D341Med (cell line): ENCODE data around the gene RFX3.

Experiments
- DNase-seq: peaks from one replicate; pipeline ENCODE4 v3.0.0; 2012; ENCODE audit warnings: low spot score

The RFX3 gene

DNA sequence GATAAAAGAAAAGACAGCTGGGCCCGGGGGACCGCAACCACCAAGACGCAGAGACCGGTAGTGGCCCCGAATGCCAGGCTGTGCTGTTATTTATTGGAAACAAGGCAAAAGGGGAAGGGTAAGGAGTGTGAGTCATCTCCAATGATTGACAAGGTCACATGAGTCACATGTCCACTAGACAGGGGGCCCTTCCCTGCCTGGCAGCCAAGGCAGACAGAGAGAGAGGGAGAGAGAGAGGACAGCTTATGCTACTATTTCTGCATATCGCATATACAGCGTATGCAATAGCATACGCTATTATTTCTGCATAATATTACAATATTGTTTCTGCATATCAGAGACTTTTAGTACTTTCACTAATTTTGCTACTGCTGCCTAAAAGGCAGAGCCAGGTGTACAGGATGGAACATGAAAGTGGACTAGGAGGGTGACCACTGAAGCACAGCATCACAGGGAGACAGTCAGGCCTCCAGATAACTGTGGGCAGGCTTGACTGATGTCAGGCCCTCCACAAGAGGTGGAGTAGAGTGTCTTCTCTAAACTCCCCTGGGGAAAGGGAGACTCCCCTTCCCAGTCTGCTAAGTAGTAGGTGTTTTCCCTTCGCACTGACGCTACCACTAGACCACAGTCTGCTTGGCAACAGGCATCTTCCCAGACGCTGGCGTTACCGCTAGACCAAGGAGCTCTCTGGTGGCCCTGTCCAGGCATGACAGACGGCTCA, 50.3 kb downstream of the RFX3 start:
- no peak for DNase-seq

DNA sequence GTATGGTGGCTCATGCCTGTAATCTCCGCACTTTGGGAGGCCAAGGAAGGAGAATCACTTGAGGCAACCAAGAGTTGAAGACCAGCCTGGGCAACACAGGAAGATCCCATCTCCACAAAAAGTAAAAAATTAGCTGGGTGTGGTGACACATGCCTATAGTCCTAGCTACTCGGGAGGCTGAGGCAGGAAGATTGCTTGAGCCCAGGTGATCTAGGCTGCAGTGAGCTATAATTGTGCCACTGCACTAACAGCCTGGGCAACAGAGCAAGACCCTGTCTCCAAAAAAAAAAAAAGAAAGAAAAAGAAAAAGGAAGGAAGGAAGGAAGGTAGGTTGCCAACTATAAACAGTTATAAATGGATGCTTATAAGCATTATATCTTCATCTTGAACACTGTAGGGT, 51.0 kb downstream of the RFX3 start:
- DNase-seq = no peak

DNA sequence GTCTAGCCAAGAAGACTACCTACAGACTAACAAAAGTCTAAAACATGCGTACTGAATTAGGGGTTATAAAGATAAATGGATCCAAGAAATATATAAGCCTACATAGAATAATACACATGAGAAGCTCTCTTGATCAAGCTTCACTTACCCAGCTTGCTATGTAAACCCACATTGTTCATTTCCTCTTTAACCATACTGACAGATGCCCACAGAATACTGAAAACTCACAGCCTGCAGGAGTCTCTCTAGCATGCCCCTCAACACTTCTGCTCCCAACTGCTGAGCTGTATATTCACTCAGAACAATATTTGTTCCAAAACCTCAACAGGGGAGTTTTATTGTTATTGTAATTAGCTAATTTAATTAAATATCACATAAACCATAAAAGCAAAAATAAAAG, 52.4 kb downstream of the RFX3 start:
- DNase-seq = no peak

DNA sequence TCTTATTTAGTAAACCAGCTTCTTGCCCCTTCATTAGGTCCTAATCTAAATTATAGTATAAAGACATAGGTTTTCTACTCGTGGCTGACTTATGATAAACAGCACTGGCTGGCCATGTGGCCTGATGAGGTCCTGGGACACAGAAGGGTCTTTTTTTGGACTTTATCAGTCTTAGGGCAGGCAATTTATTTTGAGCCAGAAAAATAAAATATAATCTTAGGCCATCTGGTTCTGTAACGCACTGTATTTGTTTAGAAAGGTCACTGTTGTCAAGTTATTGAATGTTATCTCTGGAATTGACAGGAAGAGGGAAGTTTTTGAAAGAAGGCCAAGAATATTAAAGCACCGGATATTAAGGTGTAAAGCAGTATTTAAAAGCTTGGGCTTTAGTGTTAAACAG, 53.9 kb downstream of the RFX3 start:
- no peak for DNase-seq

DNA sequence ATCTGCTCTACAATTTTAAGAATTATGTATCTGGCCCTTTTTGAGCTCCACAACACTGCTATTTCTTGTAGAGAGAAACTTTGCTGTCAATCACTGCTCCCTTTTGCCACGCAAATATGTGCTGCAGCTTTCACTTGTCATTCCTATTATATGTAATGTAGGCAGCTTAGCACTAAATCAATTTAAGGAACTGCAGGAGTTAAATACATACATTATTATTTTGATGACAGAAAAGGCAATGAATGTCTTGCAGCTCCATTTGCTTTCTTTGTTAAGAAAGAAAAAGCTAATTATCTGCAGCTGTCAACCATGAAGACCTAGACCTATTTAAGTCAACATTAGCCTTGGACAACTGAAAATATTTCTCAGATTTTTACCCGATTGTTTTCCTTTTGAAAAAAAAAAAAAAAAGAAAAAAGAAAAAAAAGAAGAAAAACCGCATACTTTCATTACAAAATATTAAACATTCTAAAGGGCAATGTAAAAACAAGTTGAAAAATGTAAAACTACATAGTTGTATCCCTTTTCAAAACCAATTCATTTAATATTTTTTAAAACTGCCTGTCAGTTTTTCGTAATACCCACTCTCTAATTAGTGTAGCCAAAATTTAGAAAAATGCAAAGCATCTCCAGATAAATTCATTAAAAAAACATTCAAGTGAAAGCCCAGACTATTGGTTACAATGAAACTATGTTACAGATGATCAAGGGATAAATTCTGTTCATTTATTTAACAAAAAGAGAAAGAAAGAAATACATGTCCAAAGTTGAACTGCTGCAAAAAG, 57.2 kb downstream of the RFX3 start:
- no peak for DNase-seq

DNA sequence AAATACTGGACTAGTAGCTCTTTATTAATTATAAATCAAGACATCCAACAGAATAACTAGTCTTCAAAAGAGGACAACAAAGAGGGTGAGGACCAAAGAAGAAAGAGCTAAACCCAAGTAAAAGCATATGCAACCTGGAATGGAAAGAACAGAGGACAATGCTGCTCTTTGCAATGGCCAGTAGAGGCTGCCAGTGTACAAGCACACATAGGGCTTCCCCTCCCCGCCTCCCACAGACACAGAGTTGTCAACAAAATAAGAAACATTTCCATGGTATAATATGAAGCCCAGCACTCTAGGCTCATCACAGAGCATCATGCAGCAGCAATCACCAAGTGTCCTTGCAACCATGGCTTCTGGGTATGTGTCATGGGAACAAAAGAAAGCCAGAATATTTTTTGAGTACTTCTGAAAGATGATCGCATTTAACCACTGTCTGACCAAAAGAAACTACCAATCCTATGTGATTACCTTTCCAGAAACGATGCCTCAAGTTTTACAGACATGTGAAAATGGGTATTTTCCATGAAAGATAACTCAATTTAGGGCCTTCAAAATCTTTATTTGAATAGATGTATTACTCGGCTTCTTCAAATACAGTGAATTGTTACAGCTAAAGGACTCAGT, 58.1 kb downstream of the RFX3 start:
- peak; percentile 73 for DNase-seq

DNA sequence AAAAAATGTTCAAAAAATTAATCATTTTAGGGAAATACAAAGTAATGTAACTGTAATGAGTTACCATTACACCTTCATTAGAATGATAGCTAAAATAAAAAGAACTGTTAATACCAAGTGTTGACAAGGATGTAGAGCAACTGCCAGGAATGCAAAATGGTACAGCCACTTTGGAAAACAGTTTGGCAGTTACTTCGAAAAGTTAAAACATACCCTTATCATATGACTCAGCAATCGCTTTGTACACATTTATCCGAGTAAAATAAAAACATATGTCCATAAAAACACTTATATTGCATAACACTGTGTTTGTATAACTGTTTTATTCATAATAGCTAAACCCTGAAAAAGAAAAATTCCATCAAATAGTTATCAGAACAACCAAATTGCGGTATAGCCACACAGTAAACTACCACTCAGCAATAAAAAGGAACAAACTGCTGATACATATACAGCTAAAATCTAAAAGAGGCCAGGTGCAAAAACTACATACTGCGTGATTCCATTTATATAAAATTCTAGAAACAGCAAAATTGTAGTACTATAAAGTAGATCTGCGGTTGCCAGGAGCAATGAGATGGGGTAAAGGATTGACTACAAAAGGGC, 61.7 kb downstream of the RFX3 start:
- no peak for DNase-seq

DNA sequence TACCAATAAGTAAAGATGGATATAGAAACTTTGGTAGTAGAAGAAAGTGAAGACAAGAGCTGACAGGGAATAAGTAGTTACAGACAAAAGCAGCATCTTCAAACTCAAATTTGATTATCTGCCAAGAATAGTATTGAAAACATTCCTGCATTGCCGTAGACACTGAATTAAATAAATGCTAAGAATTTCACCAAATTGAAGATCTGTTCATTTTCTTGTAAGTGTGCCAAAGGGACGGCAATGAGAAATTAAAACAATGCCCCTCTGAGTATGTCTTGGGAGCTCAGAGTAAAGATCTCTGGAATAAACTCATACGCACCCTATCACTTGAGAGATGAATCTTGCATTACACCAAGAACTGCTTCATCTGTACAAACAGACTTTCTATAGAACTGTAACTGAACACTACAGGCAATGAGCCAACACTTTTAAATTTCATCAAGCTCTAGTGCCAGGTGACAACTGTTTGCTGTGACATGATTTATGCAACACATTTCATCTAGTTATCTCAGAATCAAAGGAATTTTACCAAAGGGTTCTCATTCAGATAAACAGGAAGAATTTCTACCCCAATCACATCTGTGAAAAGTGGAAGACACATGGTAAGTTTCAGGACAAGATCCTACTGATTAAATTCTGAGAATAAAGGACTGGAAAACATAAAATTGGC, 66.9 kb downstream of the RFX3 start:
- DNase-seq = no peak

DNA sequence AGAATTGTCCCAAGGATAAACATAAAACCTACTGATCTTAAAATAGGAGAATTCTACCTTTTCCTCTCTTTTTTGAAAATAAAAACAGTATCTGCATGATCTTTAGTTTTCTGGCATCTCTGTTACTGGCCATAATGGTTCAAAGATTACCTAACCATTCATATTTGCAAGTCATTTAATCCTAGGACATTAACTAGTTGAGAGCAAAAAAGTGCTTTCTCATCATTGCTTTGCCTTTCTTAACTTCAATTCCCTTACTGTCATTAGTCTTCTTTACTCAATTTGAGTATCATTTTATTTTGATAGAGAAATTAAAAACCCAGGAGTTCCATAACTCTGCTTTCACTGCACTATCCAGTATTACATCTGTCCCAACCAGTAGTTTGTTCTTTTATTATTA, 68.6 kb downstream of the RFX3 start:
- DNase-seq = no peak

DNA sequence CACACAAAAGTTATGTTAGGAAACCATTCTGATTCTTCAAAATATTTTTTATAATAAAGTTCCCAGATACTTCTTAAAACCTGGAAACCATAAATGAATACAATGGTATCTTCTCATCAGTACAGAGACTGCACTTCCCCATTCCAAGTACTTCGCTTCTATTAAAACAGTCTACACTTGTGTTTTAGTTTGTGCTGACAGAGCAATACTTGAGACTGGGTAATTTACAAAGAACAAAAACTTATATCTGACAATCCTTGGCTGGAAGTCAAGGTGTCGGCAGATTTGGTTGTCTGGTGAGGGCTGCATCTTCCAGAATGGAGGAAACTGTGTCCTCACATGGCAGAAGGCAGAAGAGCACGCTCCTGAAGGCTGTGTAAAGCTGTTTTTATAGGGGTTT, 70.1 kb downstream of the RFX3 start:
- no peak for DNase-seq

DNA sequence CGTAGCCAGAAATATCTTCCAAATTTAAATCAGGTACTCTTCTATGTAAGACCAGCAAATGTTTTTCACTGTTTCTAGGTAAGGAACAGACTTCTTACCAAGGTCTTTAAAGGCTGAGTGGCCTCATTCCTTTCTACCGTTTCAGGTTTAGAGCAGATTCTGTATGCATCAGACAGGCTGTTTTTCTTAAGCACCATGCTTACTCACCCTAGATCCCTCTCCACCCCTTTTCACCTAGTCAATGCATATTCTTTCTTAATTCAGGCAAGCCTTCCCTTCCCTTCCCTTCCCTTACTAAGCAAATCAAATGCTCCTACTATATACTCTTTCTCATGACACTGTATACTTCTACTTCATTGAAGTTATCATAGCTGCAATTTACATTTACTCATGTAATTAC, 70.7 kb downstream of the RFX3 start:
- DNase-seq = no peak

DNA sequence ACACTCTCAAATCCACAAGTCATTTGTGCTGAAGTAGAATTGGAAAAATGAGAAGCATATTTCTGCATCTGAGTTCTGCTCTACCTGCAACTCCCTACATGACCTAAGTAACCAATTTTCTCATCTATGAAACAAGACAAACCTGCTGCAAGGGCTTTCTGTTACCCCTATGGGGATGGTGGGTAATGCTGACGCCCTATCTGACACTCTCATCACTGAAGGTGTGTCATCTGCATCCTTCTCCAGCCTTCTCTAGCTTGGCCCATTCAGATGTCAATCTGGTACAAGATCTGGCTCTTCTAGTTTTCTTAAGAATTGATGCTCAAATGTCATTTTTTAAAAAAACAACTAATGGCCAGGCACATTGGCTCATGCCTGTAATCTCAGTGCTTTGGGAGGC, 73.8 kb downstream of the RFX3 start:
- no peak for DNase-seq

DNA sequence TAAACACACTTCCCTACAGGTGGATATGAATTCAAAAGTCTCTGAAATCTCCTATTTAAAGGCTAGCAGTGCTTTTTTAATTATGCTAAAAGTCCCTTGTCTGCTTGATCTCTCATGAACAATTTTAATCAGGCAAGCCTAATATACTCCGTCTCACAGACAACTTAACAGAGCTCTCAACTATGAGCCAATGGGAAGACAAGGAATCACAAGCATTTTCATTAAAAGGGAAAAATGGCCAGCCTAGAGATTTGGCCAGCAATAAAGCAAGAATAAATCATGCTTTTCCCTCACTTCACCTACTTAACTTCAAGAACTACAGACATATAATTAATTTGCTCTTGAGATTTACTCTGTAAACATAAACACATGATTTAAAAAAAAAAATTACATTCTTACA, 78.0 kb downstream of the RFX3 start:
- peak; percentile 12 for DNase-seq

DNA sequence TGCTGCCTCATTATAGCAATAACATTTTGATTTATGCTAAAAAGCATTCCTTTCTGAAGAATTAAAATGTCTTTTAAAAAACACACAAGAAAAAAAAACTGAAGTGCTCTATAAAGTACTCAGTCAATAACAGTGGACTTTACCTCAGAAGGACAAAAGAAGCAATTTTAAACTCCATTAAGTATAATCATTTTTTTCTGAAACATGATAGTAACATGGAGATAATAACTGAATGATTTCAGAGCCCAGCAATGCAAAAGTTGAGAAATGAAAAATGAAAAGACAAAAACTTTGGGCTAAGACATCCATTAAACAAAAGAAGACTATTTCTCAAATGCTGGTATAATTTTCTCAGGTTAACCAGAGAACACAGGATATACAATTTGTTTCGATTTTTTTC, 78.7 kb downstream of the RFX3 start:
- DNase-seq = no peak

DNA sequence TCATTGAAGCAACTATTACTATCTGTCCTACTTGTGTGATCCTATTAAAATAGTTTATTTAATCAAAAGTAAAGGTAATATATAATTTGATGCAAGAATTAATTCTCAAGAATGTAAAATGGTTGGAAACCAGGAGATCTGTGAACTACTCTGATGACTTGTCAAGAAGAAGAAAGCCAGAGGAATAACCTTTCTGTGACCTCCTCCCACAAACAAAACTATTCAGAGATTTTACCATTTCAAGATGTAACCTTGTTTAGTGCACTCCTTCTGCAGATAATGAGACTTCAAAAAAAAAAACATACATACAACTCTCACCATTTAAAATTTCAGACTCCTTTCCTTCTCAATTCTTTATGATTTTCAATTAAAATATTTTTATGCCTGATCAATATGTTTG, 79.5 kb downstream of the RFX3 start:
- no peak for DNase-seq

DNA sequence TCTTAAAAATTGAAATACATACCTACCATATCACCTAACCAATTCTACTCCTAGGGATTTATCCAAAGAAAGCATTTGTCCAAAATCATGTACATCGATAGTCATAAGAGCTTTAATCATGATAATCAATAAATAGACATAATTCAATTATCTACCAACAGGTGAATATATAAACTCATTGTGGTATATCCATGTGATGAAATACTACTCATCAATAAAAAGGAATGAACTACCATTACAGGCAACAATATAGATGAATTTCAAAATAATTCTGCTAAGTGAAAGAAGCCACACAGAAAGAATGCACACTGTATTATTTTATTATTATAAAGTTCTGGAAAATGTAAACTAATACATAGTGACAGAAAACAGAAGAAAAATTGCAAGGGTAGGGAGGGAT, 81.8 kb downstream of the RFX3 start:
- no peak for DNase-seq

DNA sequence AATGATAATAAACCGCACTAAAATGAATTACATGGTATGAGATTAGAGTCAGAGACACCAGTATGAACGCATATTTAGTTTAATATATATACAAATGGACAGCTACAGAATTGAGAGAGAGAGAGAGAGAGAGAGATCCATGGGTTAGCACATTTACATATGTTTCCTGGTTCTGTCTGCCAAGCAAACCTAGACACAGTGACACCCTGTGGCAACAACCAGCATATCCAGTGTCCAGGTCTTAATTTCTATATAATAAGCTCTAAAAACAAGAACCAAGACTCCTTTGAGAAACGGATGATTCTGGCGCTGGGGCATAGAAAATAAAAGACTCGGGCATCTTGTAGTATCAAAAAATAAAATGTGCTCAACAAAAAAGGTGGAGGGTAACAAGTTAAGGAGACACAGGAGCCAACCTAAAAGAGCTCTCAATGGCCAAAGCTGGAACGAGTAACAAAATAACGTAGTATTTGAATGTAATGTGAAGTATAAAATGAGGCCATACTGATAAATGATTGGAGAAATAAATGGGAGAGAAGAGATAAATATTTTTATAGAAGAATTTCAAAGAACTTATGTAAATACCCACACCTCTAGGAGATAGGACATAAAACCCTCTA, 84.5 kb downstream of the RFX3 start:
- peak; percentile 54 for DNase-seq

DNA sequence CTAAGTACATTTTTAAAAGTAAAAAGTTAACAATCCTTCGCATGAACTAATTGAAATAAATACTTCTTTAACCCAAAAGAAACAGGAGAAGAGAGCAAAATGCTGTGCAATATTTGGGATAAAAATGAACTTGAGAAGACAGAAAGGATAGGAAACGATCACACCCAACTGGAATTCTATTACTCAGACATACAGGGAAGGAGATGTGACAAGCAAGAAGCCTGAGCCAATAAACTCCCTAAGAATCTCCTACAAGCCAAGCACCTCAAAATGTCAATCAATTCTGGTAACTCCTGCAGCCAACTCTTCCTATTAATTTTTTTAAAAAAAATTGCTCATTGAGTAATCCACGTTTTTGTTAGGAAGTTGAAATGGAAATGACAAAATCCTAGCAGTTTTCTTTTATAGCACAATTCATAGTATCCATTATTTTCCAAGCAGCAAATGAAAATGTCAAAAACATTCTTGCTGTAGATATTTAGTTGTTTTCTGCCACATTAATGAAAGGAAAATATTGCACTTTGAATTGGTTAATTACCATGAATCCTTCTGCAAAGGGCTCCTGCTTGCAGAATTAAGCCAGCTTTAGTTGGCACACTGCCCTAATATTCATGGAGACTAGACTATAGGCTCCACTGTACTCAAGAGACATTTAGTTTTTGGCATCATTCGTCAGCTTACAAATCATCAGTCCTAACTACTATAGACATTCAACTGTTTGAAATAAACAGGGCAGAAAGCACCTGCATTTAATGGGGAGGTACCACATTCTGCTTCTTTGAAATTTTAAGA, 89.0 kb downstream of the RFX3 start:
- DNase-seq = peak; percentile 27

DNA sequence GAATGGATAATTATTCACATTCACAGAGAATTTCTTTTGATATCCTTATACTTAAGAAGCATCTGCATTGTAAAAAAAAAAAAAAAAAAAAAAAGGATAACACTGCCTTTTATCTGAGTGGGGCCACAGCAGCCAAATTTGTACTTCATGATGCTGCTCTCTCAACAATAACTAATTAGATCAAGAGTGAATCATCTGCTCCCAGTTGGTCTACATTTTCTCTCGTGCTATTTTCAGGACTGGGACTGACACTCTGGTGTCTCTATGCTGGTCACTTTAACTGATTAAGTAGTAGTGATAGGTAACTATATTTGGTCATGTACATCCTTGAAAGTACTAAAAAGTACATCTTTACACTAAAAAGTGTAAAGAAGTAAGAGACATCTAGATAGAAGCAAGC, 90.1 kb downstream of the RFX3 start:
- DNase-seq = no peak

DNA sequence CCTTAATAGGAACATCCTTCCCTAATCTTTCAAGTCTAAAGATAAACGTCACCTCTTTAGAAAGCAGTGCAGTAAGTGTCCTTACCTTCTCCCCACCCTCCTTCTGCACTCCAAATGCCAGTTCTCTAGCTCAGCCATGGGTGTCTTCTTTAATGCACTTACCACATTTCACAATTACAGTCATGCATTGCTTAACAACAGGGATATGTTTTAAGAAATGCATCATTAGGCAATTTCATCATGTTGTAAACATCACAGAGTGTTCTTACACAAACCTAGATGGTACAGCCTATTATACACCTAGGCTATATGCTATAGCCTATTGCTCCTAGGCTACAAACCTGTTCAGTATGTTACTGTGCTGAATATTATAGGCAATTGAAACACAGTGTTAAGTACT, 91.2 kb downstream of the RFX3 start:
- DNase-seq = no peak

DNA sequence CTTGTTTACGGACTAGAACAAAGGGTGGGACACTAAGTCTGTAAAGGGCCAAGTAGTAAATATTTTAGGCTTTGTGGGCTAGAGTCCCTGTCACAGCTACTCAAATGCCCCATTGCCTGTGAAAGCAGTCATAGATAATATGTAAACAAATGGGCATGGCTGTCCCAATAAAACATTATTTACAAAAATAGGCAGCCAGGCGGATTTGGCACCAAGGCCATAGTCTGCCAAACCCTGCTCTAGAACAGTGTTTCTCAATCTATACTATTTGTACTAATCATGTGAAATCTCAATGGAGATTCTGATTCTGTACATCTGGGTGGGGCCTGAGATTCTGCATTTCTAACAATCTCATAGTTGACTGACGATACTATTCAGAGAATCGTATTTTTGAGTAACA, 92.0 kb downstream of the RFX3 start:
- no peak for DNase-seq
